Thymus (tissue), 11 donors: ENCODE measurements around the gene PLXNB1. TPM values are rescaled to one million over a fixed set of nuclear protein-coding genes. Genes with fewer than 3 reads are reported as not detected.
"Not testable (repeated sequence)": the region's sequence is repeated elsewhere in the genome, so short reads cannot be mapped to it uniquely, and the experiment has no call there.

ENCODE experiments used
- DNase-seq, 9 donors: peaks; one replicate each; pipeline ENCODE4 v3.0.0-alpha.2; 2013; ENCODE audit warnings: low spot score in 9 of 9, low read depth in 6 of 9, missing footprints in 1 of 9
- H3K27ac ChIP-seq, 2 donors: one replicate each; pipeline ENCODE4 v1.5.1; 2013; ENCODE audit warnings: control low read depth in 1 of 2, low read depth in 1 of 2, low read length in 1 of 2, mild to moderate bottlenecking in 1 of 2, moderate library complexity in 1 of 2
- H3K27me3 ChIP-seq, 2 donors: one replicate each; pipeline ENCODE4 v1.5.1; 2013; ENCODE audit warnings: low read length in 1 of 2; ENCODE audit not compliant: control insufficient read depth in 2 of 2, insufficient read depth in 1 of 2
- H3K36me3 ChIP-seq, 2 donors: one replicate each; pipeline ENCODE4 v1.5.1; 2013; ENCODE audit warnings: low read length in 1 of 2, mild to moderate bottlenecking in 1 of 2, moderate library complexity in 1 of 2; ENCODE audit not compliant: control insufficient read depth in 2 of 2, insufficient read depth in 2 of 2
- H3K4me1 ChIP-seq, 2 donors: one replicate each; pipeline ENCODE4 v1.5.1; 2013; ENCODE audit warnings: low read length in 2 of 2; ENCODE audit not compliant: control insufficient read depth in 2 of 2, insufficient read depth in 2 of 2
- H3K4me3 ChIP-seq, 2 donors: one replicate each; pipeline ENCODE4 v1.5.1; 2013; ENCODE audit warnings: low read length in 2 of 2, control low read depth in 1 of 2, mild to moderate bottlenecking in 1 of 2
- H3K9me3 ChIP-seq, 2 donors: one replicate each; pipeline ENCODE4 v1.5.1; 2013; ENCODE audit warnings: low read length in 1 of 2, mild to moderate bottlenecking in 1 of 2; ENCODE audit not compliant: control insufficient read depth in 2 of 2, insufficient read depth in 1 of 2
- WGBS: extraction: QIAGEN DNeasy Blood & Tissue Kit; methylation state at CpG from one replicate; pipeline ENCODE4 v1.1.7; 2013; 5-methylcytosine and 5-hydroxymethylcytosine counted together
- polyA plus RNA-seq: library from polyadenylated mRNA; stranded (reverse); fragments of 200-250 nt; gene quantifications from one replicate; pipeline ENCODE4 v1.2.3, GENCODE V29; 2013
- total RNA-seq: library from RNA; stranded (reverse); fragments of 120-200 nt; gene quantifications from one replicate; pipeline ENCODE4 v1.2.4, GENCODE V29; 2013
- donor health status: healthy.

Gene PLXNB1
- total and polyA plus RNA-seq, 2 donors: 7.7 to 112 TPM

GRCh38 chr3:48465531-48466378, 35.9 kb upstream of the PLXNB1 start:
- Histone ChIP-seq H3K27ac (peak overlapping the region; percentile 90 to 94), H3K27me3 (no peaks in the 10 kb centered on the region), H3K9me3 (no peaks in the 10 kb centered on the region), H3K4me1 (peaks cover 15 to 53% of the 10 kb centered on the region in 2 donors), H3K4me3 (peak overlapping the region; percentile 53 to 59), H3K36me3 (peaks cover 43 to 48% of the 10 kb centered on the region in 2 donors)
- peak in 4 of 9 donors; percentile 52 to 79 (median 70) for DNase-seq
- WGBS: 11% methylated on average over 21 of the region's 21 CpGs

- H3K9me3 ChIP-seq: no peaks in the 10 kb centered on the region
- H3K27ac ChIP-seq: peak overlapping the region; percentile 44 to 90
- H3K4me3 ChIP-seq: no peak overlapping the region
- WGBS: 88% methylated on average over 7 of the region's 7 CpGs
- peaks cover 46 to 50% of the 10 kb centered on the region in 2 donors for H3K36me3 ChIP-seq
- peaks cover 14 to 47% of the 10 kb centered on the region in 2 donors for H3K4me1 ChIP-seq
- no peak for DNase-seq
- H3K27me3 ChIP-seq: no peaks in the 10 kb centered on the region
Observed at GRCh38 chr3:48465237-48465530, 35.3 kb upstream of the PLXNB1 start.

- no peak overlapping the region for H3K4me3 ChIP-seq
- WGBS: 99% methylated on average over 17 of the region's 17 CpGs
- H3K27me3 ChIP-seq: no peaks in the 10 kb centered on the region
- peak overlapping the region in 1 of 2 donors; percentile 90 for H3K27ac ChIP-seq
- no peaks in the 10 kb centered on the region for H3K9me3 ChIP-seq
- H3K4me1 ChIP-seq: peaks cover 11 to 43% of the 10 kb centered on the region in 2 donors
- DNase-seq: no peak
- peaks cover 48 to 51% of the 10 kb centered on the region in 2 donors for H3K36me3 ChIP-seq
Observed at GRCh38 chr3:48464713-48465221, 34.9 kb upstream of the PLXNB1 start.

GRCh38 chr3:48463703-48464102, 33.8 kb upstream of the PLXNB1 start:
- no peaks in the 10 kb centered on the region for H3K9me3 ChIP-seq
- H3K27ac ChIP-seq: no peak overlapping the region
- no peak overlapping the region for H3K4me3 ChIP-seq
- 96% methylated on average over 9 of the region's 9 CpGs for WGBS
- no peak for DNase-seq
- no peaks in the 10 kb centered on the region for H3K27me3 ChIP-seq
- peaks cover 11 to 36% of the 10 kb centered on the region in 2 donors for H3K4me1 ChIP-seq
- peaks cover 48 to 51% of the 10 kb centered on the region in 2 donors for H3K36me3 ChIP-seq

GRCh38 chr3:48461767-48462166, 31.9 kb upstream of the PLXNB1 start:
- Histone ChIP-seq H3K4me1 (peaks cover 6 to 17% of the 10 kb centered on the region in 2 donors), H3K36me3 (peaks cover 38 to 44% of the 10 kb centered on the region in 2 donors)
- DNase-seq, H3K27ac ChIP-seq, H3K9me3 ChIP-seq, H3K4me3 ChIP-seq, H3K27me3 ChIP-seq: not testable (repeated sequence)
- 96% methylated on average over 7 of the region's 7 CpGs for WGBS

GRCh38 chr3:48460517-48460902, 30.6 kb upstream of the PLXNB1 start:
- H3K4me3 ChIP-seq: no peak overlapping the region
- H3K4me1 ChIP-seq: peaks cover 1 to 5% of the 10 kb centered on the region in 2 donors
- no peaks in the 10 kb centered on the region for H3K9me3 ChIP-seq
- no peak for DNase-seq
- H3K27me3 ChIP-seq: no peaks in the 10 kb centered on the region
- peaks cover 45 to 54% of the 10 kb centered on the region in 2 donors for H3K36me3 ChIP-seq
- over 99% methylated on average over 3 of the region's 3 CpGs for WGBS
- H3K27ac ChIP-seq: no peak overlapping the region

GRCh38 chr3:48459773-48460516, 30.1 kb upstream of the PLXNB1 start:
- Histone ChIP-seq H3K27me3 (no peaks in the 10 kb centered on the region), H3K36me3 (peaks cover 50 to 59% of the 10 kb centered on the region in 2 donors), H3K4me1 (no peaks in the 10 kb centered on the region), H3K4me3 (no peak overlapping the region), H3K9me3 (no peaks in the 10 kb centered on the region), H3K27ac (no peak overlapping the region)
- DNase-seq: no peak
- WGBS: 97% methylated on average over 7 of the region's 7 CpGs

- H3K9me3 ChIP-seq: no peaks in the 10 kb centered on the region
- no peak for DNase-seq
- H3K4me1 ChIP-seq: no peaks in the 10 kb centered on the region
- WGBS: over 99% methylated on average over 3 of the region's 3 CpGs
- H3K36me3 ChIP-seq: peaks cover 53 to 60% of the 10 kb centered on the region in 2 donors
- no peak overlapping the region for H3K27ac ChIP-seq
- no peak overlapping the region for H3K4me3 ChIP-seq
- no peaks in the 10 kb centered on the region for H3K27me3 ChIP-seq
Observed at GRCh38 chr3:48459331-48459730, 29.4 kb upstream of the PLXNB1 start.

- WGBS: 97% methylated on average over 1 of the region's 1 CpG
Observed at GRCh38 chr3:48456456-48456855, 26.6 kb upstream of the PLXNB1 start.

More at GRCh38 chr3:48456456-48456855, 26.6 kb upstream of the PLXNB1 start:
- no peak overlapping the region for H3K27ac ChIP-seq
- no peaks in the 10 kb centered on the region for H3K9me3 ChIP-seq
- H3K36me3 ChIP-seq: peaks cover 62 to 86% of the 10 kb centered on the region in 2 donors
- no peaks in the 10 kb centered on the region for H3K4me1 ChIP-seq
- H3K4me3 ChIP-seq: no peak overlapping the region
- no peak for DNase-seq
- H3K27me3 ChIP-seq: no peaks in the 10 kb centered on the region
